Astrocyte (in vitro differentiated cells and primary cell): ENCODE data around the gene HYAL1. TPM values are rescaled to one million over a fixed set of nuclear protein-coding genes. Genes with fewer than 3 reads are reported as not detected.

Source experiments
- DNase-seq: peaks from one replicate; pipeline ENCODE4 v3.0.0-alpha.2; 2010; ENCODE audit warnings: low read depth
- FAIRE-seq: peaks from 2 replicates; lab custom pipeline; 2011; peaks lifted over from hg19 to GRCh38; lab: Jason Lieb, UNC
- H2AFZ ChIP-seq: 2 replicates; pipeline ENCODE4 v1.6.0; 2012; ENCODE audit warnings: low read depth, low read length, inconsistent platforms
- H3K27ac ChIP-seq: 2 replicates; pipeline ENCODE4 v1.5.1; 2011; ENCODE audit warnings: low read depth, low read length, inconsistent platforms
- H3K27me3 ChIP-seq: 2 replicates; pipeline ENCODE4 v1.6.0; 2011; ENCODE audit warnings: low read length, inconsistent platforms; ENCODE audit not compliant: insufficient read depth
- H3K36me3 ChIP-seq: 2 replicates; pipeline ENCODE4 v1.5.1; 2011; ENCODE audit warnings: low read length, inconsistent platforms; ENCODE audit not compliant: insufficient read depth
- H3K4me1 ChIP-seq: 2 replicates; pipeline ENCODE4 v1.5.1; 2011; ENCODE audit warnings: low read length, inconsistent platforms; ENCODE audit not compliant: insufficient read depth
- H3K4me2 ChIP-seq: 2 replicates; pipeline ENCODE4 v1.6.0; 2012; ENCODE audit warnings: low read length, inconsistent platforms
- H3K4me3 ChIP-seq: 2 replicates; pipeline ENCODE4 v1.5.1; 2011; ENCODE audit warnings: low read depth, mild to moderate bottlenecking, low read length, inconsistent platforms; ENCODE audit not compliant: insufficient read depth
- H3K79me2 ChIP-seq: 2 replicates; pipeline ENCODE4 v1.6.0; 2012; ENCODE audit warnings: mild to moderate bottlenecking, low read length, inconsistent platforms; ENCODE audit not compliant: insufficient read depth
- H3K9ac ChIP-seq: 2 replicates; pipeline ENCODE4 v1.6.0; 2012; ENCODE audit warnings: mild to moderate bottlenecking, low read length, inconsistent platforms
- H3K9me3 ChIP-seq: 2 replicates; pipeline ENCODE4 v1.5.1; 2012; ENCODE audit warnings: low read depth, mild to moderate bottlenecking, low read length, inconsistent platforms; ENCODE audit not compliant: insufficient read depth
- H4K20me1 ChIP-seq: 2 replicates; pipeline ENCODE4 v1.6.0; 2012; ENCODE audit warnings: low read length, inconsistent platforms; ENCODE audit not compliant: insufficient read depth
- H3K27ac Mint-ChIP-seq: one replicate; pipeline ENCODE4 v1.8.0; 2021; ENCODE audit warnings: mild to moderate bottlenecking, mixed read lengths; ENCODE audit not compliant: unreplicated experiment
- H3K27me3 Mint-ChIP-seq: one replicate; pipeline ENCODE4 v1.8.0; 2021; ENCODE audit warnings: low read depth, mixed read lengths; ENCODE audit not compliant: unreplicated experiment
- H3K36me3 Mint-ChIP-seq: one replicate; pipeline ENCODE4 v1.8.0; 2021; ENCODE audit warnings: low read depth, mixed read lengths; ENCODE audit not compliant: unreplicated experiment
- H3K4me1 Mint-ChIP-seq: one replicate; pipeline ENCODE4 v1.8.0; 2021; ENCODE audit warnings: low read depth, mixed read lengths; ENCODE audit not compliant: unreplicated experiment
- H3K4me3 Mint-ChIP-seq: one replicate; pipeline ENCODE4 v1.8.0; 2021; ENCODE audit warnings: mild to moderate bottlenecking, moderate library complexity, mixed read lengths; ENCODE audit not compliant: unreplicated experiment
- H3K9me3 Mint-ChIP-seq: one replicate; pipeline ENCODE4 v1.8.0; 2021; ENCODE audit warnings: mild to moderate bottlenecking, mixed read lengths; ENCODE audit not compliant: unreplicated experiment
- CTCF ChIP-seq: IDR thresholded peaks from 2 replicates; pipeline ENCODE4 v1.5.1; 2011; ENCODE audit warnings: low read depth, mild to moderate bottlenecking, inconsistent platforms, low read length, moderate library complexity; ENCODE audit not compliant: insufficient read depth
- EZH2 ChIP-seq: IDR thresholded peaks from 2 replicates; pipeline ENCODE4 v1.6.1; 2012; ENCODE audit warnings: mild to moderate bottlenecking, low read length, inconsistent platforms; ENCODE audit not compliant: insufficient read depth
- total RNA-seq: library from RNA; stranded (reverse); gene quantifications from 2 replicates; pipeline ENCODE4 v1.2.1, GENCODE V29; 2021

The HYAL1 gene
- total RNA-seq, 1 donor from 2014 or later: 0.27 TPM

- TF ChIP-seq CTCF (no peak), EZH2 (no peak)
- Histone ChIP-seq H3K9me3 (no peaks in the 10 kb centered on the region), H3K27ac (no peak overlapping the region), H3K4me2 (no peak overlapping the region), H3K4me1 (peaks cover 31% of the 10 kb centered on the region), H3K9ac (no peak overlapping the region), H3K79me2 (peaks cover 21% of the 10 kb centered on the region), H2AFZ (no peak overlapping the region), H3K27me3 (no peaks in the 10 kb centered on the region), H3K36me3 (no peaks in the 10 kb centered on the region), H3K4me3 (no peak overlapping the region), H4K20me1 (peaks cover 3% of the 10 kb centered on the region)
- FAIRE-seq (no peak), DNase-seq (no peak)
- Mint-ChIP-seq H3K27me3 (no peaks in the 10 kb centered on the region), H3K4me1 (peaks cover 14% of the 10 kb centered on the region), H3K4me3 (peak overlapping the region; percentile 66), H3K9me3 (no peaks in the 10 kb centered on the region), H3K27ac (no peak overlapping the region), H3K36me3 (no peaks in the 10 kb centered on the region)
Observed at GRCh38 chr3:50295553-50296431, 7.6 kb downstream of the HYAL1 start.

GRCh38 chr3:50294492-50295403 is 8.6 kb downstream of the HYAL1 start:
- no peak overlapping the region for H3K4me3 ChIP-seq
- no peaks in the 10 kb centered on the region for H3K27me3 ChIP-seq
- no peak overlapping the region for H2AFZ ChIP-seq
- no peak overlapping the region for H3K9ac ChIP-seq
- peaks cover 31% of the 10 kb centered on the region for H3K79me2 ChIP-seq
- TF ChIP-seq CTCF (no peak), EZH2 (no peak)
- FAIRE-seq (no peak), DNase-seq (no peak)
- Mint-ChIP-seq H3K9me3 (no peaks in the 10 kb centered on the region), H3K27ac (no peak overlapping the region), H3K4me1 (peaks cover 11% of the 10 kb centered on the region), H3K4me3 (no peak overlapping the region), H3K36me3 (no peaks in the 10 kb centered on the region), H3K27me3 (no peaks in the 10 kb centered on the region)
- no peaks in the 10 kb centered on the region for H3K9me3 ChIP-seq
- peaks cover 7% of the 10 kb centered on the region for H4K20me1 ChIP-seq
- H3K36me3 ChIP-seq: no peaks in the 10 kb centered on the region
- peaks cover 24% of the 10 kb centered on the region for H3K4me1 ChIP-seq
- no peak overlapping the region for H3K27ac ChIP-seq
- H3K4me2 ChIP-seq: no peak overlapping the region
